Urothelium cell line (cell line): ENCODE measurements around the gene HECA.
A peak's percentile ranks its signal among the peaks of the same experiment; 100 is the strongest.
"Not testable (repeated sequence)": the region's sequence is repeated elsewhere in the genome, so short reads cannot be mapped to it uniquely, and the experiment has no call there.

ENCODE experiments used
- DNase-seq: peaks from one replicate; pipeline ENCODE4 v3.0.0; 2011; ENCODE audit warnings: low spot score, mixed read lengths
- FAIRE-seq: peaks from 2 replicates; lab custom pipeline; 2011; peaks lifted over from hg19 to GRCh38; lab: Jason Lieb, UNC

HECA gene

DNA sequence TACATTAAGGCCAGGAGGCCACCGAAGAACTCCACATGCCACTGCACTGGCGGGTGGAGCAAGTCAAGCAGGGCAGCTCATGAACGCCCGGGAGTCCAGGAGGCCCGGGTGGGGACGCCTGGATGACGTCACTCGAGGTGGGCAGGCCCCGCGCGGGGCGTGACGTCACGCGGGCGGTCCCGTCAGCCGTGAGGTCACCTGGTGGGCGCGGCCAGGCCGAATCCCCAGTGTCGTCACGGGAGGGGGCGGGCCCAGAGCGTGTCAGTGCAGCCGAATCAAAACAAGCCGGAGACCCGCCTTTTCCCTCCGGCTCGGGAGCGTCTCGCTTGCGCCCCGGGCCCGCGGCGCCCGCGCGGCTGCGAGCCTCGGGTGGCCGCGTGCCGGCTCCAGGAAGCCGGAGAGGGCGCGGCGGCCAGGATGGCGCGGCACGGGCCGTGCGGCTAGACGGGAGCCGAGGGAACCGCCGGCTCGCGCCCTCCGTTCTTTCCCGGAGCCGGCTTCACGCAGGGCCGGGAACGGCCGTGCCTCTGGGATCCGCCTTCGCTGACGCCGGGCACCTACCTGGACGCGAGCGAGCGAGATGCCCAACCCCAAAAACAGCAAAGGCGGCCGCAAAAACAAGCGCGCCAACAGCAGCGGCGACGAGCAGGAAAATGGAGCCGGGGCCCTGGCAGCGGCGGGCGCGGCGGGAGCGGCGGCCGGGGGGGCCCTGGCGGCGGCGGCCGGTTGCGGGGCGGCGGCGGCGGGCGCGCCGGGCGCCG is at the start of gene HECA:
HECA (plus strand) TSS at position 264 of the 761 bp plus-strand sequence; CDS start at position 581, 317 bp downstream.
- FAIRE-seq (peak; percentile 94), DNase-seq (peak; percentile 96)

- no peak for DNase-seq
- FAIRE-seq: no peak
Observed at GRCh38 chr6:139091826-139092225, 43.1 kb upstream of the HECA start.

GRCh38 chr6:139099984-139100383 is 34.9 kb upstream of the HECA start:
- FAIRE-seq (no peak), DNase-seq (no peak)

DNA sequence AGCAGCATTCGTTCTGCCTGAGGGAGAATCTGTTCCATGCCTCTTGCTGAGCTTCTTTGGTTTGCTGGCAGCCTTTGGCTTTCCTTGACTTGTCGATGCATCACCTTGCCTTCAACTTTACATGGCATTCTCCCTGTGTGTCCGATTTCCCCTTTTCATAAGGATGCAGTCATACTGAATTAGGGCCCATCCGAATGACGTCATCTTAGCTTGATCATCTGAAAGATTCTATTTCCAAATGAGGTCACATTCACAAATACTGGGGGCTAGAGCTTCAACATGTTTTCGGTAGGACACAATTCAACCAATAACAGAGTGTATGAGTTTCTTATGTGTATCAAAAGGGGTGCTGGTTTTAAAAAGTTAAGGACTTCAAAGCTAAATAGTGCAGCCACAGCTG is 27.8 kb upstream of the HECA start:
- DNase-seq: no peak
- FAIRE-seq: no peak

DNA sequence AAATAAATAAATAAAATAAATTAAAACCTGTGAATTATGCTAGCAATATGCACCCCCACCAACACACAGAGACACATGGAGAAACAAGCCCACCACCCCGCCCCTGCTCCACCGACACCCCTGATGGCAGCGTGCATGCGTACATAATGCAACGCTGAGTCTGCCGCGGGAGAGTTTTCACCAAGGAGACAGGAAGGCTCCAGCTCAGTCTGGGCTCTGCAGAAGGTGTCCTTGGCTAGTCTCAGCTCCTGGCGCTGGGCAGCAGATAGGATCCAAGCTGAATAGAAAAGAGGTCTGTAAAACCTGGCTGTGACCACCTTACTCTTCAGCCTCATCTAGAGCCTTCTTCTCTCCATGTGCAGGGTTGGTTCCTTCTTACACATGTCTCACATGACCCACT is 26.5 kb upstream of the HECA start:
- FAIRE-seq (no peak), DNase-seq (no peak)

GRCh38 chr6:139109558-139109957 is 25.3 kb upstream of the HECA start:
- FAIRE-seq (no peak), DNase-seq (no peak)

DNA sequence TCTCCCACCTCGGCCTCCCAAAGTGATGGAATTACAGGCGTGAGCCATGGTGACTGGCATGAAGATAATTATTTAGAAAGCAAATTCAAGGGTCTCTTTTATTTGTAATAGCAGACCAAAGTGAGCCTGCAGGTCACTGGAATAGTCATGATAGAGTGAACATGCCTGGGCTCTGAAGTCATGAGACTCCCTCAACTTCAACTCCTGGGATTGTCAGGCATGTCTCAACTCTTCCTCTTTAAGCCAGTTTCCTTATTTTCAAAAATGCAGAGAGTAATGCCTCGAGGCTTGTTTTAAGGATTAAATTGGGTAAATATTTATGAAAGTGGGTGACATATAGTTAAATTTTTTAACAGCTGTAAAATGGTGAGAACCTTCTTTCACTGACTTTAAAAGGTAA is 22.7 kb upstream of the HECA start:
- FAIRE-seq: no peak
- no peak for DNase-seq

GRCh38 chr6:139112561-139112960 is 22.3 kb upstream of the HECA start:
- DNase-seq (no peak), FAIRE-seq (no peak)

GRCh38 chr6:139114746-139115145 is 20.1 kb upstream of the HECA start:
- FAIRE-seq: no peak
- DNase-seq: no peak

GRCh38 chr6:139115989-139116758 is 18.7 kb upstream of the HECA start:
- FAIRE-seq (no peak), DNase-seq (no peak)

- FAIRE-seq: no peak
- no peak for DNase-seq
Observed at GRCh38 chr6:139117734-139118133, 17.1 kb upstream of the HECA start.

- DNase-seq (no peak), FAIRE-seq (no peak)
Observed at GRCh38 chr6:139119552-139119951, 15.3 kb upstream of the HECA start.

DNA sequence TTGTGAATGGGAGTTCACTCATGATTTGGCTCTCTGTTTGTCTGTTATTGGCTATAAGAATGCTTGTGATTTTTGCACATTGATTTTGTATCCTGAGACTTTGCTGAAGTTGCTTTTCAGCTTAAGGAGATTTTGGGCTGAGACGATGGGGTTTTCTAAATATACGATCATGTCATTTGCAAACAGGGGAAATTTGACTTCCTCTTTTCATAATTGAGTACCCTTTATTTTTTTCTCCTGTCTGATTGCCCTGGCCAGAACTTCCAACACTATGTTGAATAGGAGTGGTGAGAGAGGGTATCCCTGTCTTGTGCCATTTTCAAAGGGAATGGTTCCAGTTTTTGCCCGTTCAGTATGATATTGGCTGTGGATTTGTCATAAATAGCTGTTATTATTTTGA is 12.1 kb upstream of the HECA start:
- not testable (repeated sequence) for DNase-seq, FAIRE-seq

GRCh38 chr6:139124887-139125672 is 9.8 kb upstream of the HECA start:
- DNase-seq: peak; percentile 41
- FAIRE-seq: no peak

- peak; percentile 12 for DNase-seq
- no peak for FAIRE-seq
Observed at GRCh38 chr6:139126255-139126654, 8.6 kb upstream of the HECA start.

GRCh38 chr6:139126931-139127330 is 7.9 kb upstream of the HECA start:
- FAIRE-seq: no peak
- no peak for DNase-seq

DNA sequence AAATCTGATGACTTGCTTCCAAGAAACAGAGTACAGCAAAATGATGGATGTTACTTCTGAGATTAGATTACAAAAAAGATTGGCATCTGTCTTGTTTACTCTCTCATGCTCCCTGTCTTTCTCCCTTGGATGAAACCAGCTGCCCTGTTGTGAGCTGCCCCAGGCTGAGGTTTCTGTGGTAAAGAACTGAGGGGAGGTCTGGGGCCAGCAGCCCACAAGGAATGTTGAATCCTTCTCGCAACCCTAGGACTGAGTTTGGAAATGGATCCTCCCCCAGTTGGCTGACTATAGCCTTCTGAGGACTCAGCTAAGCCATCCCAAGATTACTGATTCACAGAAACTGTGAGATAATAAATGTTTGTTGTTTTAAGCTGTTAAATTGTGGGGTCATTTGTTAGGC is 5.6 kb upstream of the HECA start:
- DNase-seq: peak; percentile 22
- no peak for FAIRE-seq

DNA sequence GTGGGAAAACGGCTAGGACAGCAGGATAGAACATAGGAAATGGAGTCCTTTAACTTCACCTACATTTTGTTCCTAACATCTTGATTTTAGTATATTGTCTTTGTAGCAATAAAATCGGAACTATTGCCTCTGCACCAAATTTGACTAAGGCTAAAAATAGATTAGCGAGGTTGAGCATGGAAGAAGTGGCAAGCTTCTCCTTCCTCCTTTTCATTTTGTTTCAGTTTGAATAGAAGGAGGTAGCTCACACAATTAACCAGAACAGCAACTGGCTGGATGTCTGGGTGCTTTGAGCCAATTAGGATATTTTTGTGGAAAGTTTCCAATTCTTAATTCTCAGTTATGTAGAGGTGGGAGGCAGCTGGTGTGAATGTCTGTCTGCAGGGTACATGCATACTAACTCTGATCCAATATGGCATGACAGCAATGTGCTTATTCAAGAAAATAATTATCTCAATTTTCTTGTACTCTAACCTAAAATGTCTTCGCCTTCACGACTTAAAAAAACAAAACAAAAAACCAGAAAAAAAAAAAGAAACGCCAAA is 3.1 kb upstream of the HECA start:
- FAIRE-seq (no peak), DNase-seq (no peak)

GRCh38 chr6:139133262-139134063 is 1.4 kb upstream of the HECA start:
- DNase-seq (no peak), FAIRE-seq (no peak)

- no peak for FAIRE-seq
- DNase-seq: no peak
Observed at GRCh38 chr6:139134064-139134395, 850 bp upstream of the HECA start.
